LoVo (cell line): ENCODE data around the gene RDM1.

Experiments
- DNase-seq: peaks from one replicate; pipeline ENCODE4 v3.0.0-alpha.2; 2016; ENCODE audit warnings: low spot score

The RDM1 gene

GRCh38 chr17:35870906-35871819 is 59.4 kb downstream of the RDM1 start:
- DNase-seq: no peak

- DNase-seq: no peak
Observed at GRCh38 chr17:35868737-35869136, 61.8 kb downstream of the RDM1 start, which contains the start of gene HEATR9. Gene HEATR9, minus strand, starts transcription at chr17:35868891. Its CDS starts 149 bp downstream, at chr17:35868742.
